Measurements from ENCODE around the gene DIAPH1. TPM values are rescaled to one million over a fixed set of nuclear protein-coding genes. Genes with fewer than 3 reads are reported as not detected.
A peak's percentile ranks its signal among the peaks of the same experiment; 100 is the strongest.
"Not testable (repeated sequence)": the region's sequence is repeated elsewhere in the genome, so short reads cannot be mapped to it uniquely, and the experiment has no call there.

The DIAPH1 gene
- polyA plus RNA-seq, 10 donors = 24.3 to 34.3 (median 27.6) TPM

GRCh38 chr5:141611289-141611688, 7.5 kb downstream of the DIAPH1 start:
- DNase-seq = no peak

DNA sequence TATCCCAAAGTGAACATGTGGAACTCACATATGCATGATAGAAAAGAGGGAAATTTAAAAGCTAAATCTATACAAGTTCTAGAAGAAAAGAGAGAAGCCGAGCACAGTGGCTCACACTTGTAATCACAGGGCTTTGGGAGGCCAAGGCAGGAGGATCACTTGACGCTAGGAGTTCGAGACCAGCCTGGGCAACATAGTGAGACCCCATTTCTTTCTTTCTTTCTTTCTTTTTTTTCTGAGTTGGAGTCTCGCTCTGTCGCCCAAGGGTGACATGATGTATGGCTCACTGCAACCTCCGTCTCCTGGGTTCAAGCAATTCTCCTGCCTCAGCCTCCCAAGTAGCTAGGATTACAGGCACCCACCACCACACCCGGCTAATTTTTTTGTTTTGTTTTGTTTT, 8.9 kb downstream of the DIAPH1 start:
- DNase-seq = not testable (repeated sequence)

DNA sequence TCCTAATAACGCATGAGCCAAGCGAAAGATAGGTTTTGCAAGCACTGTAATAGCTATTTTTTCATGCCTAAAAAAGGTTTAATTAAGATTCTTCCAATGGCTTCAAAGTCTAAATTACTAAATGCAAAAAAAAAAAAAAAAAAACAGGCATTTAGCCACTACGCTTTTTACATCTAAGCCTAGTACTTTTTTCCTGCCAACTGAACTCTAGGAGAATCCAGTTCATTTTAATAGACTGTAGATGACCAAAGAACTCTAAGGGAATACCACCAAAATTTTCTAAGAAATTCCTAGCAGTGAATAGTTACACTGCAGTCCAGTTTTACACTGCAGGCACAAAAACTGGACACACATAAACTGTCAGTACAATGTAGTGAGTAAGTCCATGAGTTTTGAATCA, 9.8 kb downstream of the DIAPH1 start:
- DNase-seq = no peak

GRCh38 chr5:141608557-141608956, 10.2 kb downstream of the DIAPH1 start:
- DNase-seq = no peak

GRCh38 chr5:141608046-141608445, 10.8 kb downstream of the DIAPH1 start:
- DNase-seq = no peak

GRCh38 chr5:141605523-141606277, 13.1 kb downstream of the DIAPH1 start:
- peak in 2 of 3 donors; percentile 50 to 63 for DNase-seq

- peak; percentile 52 to 84 (median 73) for DNase-seq
These were observed 14.7 kb downstream of the DIAPH1 start for GRCh38 chr5:141603923-141604717.

DNA sequence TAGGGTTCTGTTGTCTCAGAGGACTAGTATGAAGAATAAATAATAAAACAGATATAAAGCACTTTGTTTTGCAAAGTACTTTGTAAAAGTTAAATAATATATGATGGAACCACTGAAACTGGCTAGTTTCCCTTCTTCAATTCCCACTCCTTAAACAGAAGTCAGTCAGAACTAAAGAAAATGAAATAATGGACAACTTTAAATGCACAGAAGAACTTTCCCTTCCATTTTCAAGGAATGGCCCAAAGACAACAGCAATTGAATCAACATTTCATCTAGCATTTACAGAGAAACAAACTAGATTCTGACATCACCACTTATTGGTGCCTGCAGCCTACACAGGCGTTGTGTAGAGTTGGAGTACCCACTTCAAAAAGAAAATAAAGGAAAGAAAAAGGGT, 16.2 kb downstream of the DIAPH1 start:
- no peak for DNase-seq

DNA sequence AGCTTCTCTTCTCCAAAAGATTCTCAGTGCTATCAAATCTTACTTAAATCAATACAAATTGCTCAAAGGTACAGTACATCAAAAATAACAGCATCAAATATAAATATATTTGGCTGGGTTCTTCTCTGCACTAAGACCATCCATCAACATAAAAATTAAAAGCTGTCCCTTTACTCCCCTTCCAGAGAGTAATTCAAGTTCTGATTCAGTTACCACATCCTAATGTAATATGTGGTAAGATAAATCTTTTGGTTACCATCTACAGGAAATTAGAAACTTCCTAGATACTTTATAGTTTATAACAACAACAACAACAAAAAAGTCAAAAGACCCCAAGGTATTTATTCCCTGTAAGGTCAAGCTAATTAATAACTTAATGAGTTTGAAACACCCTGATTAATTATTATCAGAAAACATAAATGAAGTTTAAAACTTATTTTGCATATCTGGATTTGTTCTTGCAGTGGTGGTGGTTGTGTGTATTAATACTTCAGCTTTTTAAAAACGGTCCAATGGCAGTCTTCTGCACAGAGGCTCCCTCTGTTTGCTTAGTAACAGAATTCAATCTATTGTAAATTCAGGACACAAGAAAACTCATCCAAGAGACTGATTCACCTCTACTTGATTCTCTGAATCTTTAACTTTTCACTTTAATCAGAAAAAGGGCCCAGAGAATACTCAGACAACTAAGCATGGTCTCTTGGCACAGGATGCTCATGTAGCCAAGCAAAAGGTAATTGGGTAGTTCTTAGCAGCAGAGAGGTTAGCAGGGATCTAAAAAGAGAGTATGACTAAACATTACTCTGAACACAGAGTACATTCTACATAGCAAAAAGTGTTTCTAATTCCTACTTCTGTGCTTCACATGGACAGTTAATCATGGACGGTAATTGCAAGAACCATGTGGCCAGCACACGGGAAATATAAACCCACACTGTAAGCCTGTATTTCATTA, 20.1 kb downstream of the DIAPH1 start:
- peak in 1 of 3 donors; percentile 11 for DNase-seq

- DNase-seq = no peak
These were observed 21.0 kb downstream of the DIAPH1 start for GRCh38 chr5:141597814-141598213.

DNA sequence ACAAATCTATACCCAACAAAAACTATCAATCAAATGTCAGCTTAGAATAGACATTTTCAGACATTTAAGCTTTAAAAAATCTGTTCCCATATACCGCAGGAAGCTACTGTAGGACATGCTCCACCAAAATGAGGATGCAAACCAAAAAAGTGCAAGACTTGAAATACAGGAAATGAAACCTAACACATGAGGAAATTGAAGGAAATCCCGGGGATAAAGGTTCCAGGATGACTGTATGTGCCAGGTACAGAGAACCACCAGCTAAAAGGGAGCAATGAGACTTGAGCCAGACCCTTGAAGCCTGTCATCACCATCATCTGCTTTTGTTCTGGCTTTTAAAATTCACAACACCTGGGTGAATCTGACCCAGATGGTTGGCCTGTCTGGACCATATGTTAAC, 21.4 kb downstream of the DIAPH1 start:
- no peak for DNase-seq

- no peak for DNase-seq
These were observed 21.9 kb downstream of the DIAPH1 start for GRCh38 chr5:141596867-141597266.

DNA sequence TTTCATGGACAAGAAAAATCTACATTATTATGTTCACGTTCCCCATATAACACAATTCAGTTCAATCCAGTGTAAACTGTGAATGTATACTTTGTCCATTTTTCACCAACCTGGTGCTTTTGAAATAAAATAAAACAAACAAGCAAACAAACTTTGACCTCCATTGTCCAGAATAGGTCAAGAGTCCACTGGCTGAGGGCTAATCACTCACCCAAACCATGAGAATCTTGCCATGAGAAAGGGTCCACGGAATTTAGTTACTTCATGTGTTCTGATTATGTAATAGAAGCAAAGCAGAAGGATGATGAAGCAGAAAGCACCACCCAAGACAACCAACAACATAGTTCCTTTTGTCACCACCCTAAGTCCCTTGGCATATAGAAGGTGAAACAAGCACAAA, 28.7 kb downstream of the DIAPH1 start:
- no peak for DNase-seq

DNA sequence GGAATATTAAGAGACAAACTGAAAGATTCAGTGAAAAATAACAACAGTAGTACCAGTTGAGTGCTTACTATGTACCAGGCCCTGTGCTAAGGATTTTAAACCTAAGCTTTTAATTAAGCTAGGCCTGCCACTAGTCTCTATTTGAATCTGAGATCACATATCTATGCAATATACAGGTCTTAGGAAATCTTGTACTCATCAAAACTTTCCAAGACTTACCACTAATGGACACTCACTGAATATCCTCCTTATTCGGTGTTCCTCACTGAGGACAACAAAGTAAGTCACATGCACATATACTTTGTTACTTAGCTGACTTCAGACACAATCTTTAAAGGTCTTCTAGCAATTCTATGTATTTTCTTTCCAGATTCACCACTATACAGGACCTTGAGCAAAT, 32.6 kb downstream of the DIAPH1 start:
- DNase-seq = no peak

- DNase-seq = no peak
These were observed 33.2 kb downstream of the DIAPH1 start for GRCh38 chr5:141585594-141585993.

- no peak for DNase-seq
These were observed 44.7 kb downstream of the DIAPH1 start for GRCh38 chr5:141574122-141574510.

- no peak for DNase-seq
These were observed 45.2 kb downstream of the DIAPH1 start for GRCh38 chr5:141573489-141574121.

GRCh38 chr5:141570655-141571054, 48.1 kb downstream of the DIAPH1 start:
- DNase-seq = no peak

DNA sequence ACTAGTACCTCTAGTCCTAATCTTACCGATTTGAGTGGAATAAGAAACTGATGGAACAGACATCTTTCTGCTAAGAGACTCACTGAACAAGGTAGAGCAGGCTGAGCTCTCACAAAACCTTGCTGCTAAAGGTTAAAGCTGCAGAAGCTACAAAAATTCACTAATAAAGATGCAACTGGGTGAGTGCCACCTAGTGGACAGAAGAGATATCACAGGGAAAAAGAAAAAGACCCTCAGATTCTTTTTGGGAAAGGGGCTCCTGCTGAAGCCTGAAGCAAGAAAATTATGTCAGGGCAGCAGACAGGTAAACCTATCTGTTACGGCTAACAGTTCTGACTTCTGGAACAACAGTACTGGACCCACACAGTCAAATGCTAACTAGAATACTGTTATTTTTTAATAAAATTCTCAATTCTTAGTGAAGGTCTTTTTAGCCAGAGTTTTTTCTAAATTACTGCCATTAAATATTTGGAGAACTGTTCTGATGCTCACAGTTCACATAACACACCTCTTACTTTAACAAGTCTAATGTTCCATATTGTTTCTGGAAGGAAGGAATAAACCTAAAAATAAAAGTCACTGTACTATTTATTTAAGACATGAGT, 51.2 kb downstream of the DIAPH1 start:
- DNase-seq = peak in 1 of 3 donors; percentile 32

GRCh38 chr5:141565826-141566570, 52.8 kb downstream of the DIAPH1 start:
- DNase-seq = no peak

All from muscle of back (tissue), 11 donors.